GM18511 (cell line): Measurements from ENCODE around the gene PNPLA7.
"Not testable (repeated sequence)": the region's sequence is repeated elsewhere in the genome, so short reads cannot be mapped to it uniquely, and the experiment has no call there.

Source experiments
- ATAC-seq: cut with Tn5 transposase; IDR thresholded peaks from one replicate; pipeline ENCODE4 v1.9.1; 2021; ENCODE audit warnings: mild to moderate bottlenecking, moderate library complexity; ENCODE audit not compliant: unreplicated experiment

PNPLA7 gene

DNA sequence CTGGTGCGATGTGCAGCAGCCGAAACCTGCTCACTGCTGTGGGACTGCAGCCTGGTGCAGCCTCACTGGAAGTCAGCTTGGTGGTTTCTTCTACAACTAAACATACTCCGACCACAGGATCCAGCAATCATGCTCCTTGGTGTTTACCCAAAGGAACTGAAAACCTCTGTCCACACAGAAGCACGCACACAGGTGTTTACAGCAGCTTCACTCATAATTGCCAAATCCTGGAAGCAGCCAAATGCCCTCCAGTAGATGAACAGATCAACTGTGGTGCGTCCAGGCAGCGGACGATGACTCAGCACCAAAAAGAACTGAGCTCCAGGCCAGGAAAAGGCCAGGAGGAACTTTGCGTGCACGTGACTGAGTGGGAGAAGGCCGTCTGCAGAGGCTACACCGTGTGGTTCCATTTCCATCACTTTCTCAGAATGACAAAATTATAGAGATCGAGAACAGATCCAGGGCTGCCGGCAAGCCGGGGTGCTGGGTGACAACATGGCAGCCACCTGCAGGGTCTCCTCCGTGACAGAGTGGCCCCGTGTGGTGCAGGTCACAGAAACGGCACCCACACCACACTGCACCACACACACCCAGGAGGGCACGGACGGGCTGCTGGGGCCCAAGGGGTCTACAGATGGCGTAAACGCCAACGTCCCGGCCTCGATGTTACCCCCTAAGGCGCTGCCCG is 68.0 kb downstream of the PNPLA7 start:
- no peak for ATAC-seq

DNA sequence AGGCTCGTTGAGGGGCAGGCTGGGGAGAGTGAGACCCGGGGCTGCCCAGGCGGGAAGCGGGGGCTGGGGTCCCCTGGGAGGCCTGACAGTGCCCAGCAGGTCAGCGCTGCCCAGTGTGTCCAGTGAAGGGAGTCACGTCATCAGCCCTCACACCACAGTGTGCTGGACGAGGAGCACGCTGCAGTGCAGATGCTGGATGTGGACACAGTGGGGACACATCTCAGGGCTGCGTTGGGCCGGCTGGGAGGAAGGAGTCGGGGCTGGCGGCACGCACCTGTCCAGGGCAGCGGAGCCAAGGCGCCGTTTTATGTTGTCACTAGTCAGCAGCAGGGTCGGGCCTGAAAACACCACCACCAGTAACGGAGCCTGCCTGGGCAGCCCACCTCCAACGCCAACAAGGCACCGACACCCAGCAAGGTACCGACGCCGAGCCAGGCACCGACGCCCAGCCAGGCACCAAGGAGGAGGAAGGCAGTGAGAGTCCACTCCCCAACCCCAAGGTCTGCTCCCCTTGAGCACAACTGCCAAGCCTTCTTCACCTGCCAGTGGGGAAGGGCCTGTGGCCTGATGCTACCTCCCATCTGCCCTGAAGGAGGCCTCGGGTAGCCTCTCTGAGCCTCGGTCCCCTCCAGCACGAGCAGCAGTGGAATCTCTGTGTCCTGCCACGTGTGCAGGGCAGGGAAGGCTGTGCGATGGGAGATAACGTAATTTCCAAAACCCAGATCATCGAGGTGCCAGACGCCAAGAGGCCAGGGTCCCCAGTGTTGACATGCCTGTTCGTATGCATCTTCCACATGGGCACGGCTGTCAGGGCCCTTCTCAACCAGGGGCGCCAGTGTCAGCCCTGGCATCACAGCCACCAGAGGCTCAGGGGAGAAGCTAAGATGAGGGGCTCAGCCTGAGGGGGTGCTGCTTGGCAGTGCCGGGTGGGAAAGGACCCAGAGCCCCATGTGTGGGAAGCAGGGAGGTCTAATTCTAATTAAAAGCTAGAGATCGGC is 69.2 kb downstream of the PNPLA7 start:
- ATAC-seq: no peak

DNA sequence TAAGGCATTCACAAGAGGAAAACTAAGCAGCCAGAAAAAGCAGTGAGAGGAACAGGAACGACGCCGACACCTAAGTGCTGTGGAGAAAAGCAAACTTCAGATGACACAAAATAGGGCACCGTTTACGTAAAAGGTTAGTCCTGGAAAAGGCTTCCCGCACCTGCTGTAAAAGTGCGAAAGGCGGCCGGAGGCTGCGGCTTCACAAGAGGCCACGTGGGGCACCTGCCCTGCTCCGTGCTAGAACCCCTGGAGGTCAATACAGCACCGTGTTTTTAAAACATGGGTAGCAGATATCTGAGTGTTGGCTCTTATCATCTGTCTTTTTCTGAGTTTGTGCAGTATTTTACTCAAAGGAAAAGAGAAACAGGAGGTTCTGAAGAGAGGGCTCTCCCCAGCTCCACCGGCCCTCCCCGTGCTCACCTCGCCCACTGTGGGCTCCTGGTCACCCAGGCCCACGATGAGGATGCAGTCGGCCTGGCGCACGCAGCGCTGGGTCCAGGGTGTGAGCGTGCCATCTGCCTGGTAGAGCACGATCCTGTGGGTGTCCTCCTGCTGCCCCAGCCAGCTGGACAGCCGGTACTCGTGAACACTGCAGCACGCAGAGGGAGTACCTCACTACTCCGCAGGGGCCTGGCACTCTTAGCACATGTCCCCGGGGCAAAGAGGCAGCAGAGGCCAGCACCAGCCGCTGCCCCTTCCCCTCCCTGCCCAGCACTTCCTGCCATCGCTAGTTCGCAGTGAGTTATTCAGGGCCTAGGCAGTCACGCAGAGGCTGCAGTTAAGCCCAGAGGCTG is 70.1 kb downstream of the PNPLA7 start:
- ATAC-seq: no peak

DNA sequence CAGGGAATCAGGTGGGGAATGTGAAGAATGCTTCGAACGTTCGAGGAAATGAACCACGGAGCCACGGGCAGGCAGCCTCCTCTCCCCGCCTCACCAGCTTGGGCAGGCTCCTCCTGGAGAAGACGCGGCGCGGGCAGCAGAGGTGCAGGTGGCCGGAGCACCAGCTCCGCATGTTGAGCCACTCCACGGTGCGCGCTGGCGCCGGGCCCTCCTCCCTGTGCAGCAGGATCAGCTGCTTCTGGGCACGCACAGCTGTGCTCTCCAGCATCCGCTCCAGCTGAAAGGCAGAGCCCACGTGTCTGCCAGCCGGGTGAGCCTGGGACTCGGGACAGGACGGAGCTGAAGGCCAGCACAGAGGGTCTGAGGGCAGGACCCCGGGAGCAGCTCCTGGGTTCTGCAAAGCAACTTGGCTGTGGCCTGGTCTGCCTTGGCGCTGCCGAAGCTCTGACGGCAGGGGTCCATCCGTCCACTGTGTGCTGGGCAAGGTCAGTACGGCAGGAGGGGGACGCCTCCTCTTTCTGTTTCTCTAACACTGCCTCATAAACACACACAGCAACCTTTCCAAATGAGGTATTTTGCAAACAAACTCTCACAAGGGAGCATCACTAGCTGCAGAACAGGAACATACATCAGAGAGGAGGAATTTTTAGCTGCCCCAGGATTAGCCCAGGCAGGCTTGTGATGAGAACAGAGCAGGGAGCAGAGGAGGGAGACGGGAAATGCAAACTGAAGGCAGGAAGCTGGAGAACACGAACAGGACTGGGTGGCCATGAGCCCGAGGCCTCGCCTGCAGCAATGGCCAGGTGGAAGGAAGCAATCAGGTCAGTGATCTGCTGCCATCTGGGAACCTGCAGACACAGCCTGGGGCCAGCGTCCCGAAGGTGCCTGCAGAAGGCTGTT is 71.0 kb downstream of the PNPLA7 start:
- no peak for ATAC-seq

DNA sequence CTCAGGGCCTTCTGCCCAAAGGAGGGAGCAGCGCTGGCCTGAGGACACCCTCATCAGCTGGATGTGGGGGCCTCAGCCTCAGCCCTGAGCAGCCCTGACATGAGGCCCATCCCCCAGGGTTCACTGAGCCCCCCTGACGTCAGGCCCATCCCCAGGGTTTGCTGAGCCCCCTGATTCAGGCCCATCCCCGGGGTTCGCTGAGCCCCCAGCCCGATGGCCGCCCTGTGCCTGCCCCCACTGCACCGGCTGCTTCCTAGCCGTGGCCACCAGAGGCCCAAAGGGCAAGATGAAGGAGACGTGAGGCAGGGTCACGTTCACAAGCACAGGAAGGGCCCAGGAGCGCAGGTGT is 71.6 kb downstream of the PNPLA7 start:
- ATAC-seq: no peak

DNA sequence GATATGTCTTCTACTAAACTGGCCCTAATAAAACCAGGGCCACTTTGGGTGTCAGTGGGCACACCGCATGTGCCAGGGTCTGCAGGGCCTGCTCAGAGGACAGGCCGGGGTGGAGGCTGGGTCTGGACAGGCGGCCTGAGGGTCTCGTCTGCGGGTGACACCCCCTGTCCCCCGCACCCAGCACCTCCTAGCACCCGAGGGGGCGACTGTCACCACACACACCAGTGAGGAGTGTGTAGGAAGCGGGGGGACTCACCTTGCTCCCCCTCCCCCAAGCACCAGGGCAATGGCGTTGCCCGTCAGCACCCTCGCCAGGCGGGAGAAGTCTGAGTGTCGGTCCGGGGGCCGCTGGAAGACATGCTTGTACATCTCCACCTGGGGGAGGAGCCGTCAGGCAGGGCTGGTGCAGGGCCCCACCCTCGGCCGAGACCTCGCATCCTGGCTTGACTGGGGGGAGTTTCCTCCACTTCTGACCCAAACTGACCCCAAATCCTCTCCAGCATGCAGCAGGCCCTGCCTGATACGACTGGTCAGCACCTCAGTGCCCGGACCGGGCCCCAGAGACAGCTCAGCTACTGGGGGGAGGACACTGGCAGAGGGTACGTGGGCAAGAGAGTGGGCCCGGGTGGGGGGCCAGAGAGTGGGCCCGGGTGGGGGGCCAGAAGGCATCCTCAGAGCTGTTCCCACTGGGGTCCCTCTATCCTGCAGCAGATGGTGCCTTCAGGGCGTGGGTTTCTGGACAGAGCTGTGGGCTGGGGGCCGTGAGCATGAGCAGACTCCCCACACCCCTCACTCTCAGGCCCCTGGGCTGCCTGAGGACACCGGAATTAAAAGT is 72.2 kb downstream of the PNPLA7 start:
- no peak for ATAC-seq

DNA sequence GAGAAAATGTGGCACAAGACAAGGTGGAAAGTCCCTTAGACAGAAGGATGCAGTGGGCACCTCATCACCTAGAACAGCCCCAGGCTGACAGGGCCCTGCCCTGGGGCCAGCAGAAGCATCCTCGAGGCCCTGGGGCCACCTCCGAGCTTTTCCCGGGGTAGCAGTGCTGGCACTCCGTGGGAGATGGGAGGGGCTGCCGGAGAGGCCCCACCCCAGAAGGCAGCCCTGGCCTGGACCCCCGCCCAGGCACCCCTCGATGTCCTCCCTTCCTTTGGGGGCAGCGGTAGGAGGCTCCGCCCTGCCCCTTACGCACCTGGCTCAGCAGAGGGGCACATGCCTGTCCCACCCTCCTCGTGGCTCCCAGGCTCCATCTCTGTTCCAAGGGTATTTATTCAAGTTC is 73.3 kb downstream of the PNPLA7 start:
- ATAC-seq: no peak

DNA sequence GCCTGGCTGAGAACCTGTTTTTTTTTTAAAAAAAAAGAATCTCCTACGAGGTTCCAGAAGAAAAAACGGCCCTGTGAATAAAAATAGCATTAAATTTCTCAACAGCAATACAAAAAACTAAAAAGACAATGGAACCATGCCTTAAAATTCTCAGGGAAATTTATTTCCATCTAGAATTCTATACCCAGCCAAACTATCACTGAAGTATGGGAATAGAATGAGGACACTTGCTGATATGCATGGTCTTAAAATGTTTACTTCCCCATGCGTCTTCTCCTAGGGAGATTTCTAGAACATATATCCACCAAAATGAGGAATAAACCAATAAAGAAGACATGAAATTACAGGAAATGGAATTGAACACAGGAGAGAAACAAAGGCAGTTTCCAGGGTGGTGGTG is 74.5 kb downstream of the PNPLA7 start:
- no peak for ATAC-seq

DNA sequence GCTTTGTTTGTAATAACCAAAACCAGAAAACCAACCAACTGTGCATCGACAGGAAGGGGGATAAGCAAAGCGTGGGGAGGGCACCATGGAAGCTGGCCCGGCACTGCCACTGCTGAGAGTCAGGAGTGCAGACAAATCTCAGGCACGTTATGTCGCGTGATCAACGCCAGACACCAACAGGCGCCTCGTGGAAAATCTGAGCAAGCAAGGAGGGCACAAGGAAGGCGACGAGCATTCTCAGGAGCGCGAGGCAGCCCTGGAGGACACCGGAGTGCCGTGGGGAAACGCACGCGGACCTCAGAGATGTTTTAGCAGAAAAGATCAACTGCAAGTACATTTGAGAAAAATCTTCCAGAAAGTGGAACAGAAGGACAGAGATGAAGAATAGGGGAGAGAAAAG is 75.9 kb downstream of the PNPLA7 start:
- no peak for ATAC-seq

DNA sequence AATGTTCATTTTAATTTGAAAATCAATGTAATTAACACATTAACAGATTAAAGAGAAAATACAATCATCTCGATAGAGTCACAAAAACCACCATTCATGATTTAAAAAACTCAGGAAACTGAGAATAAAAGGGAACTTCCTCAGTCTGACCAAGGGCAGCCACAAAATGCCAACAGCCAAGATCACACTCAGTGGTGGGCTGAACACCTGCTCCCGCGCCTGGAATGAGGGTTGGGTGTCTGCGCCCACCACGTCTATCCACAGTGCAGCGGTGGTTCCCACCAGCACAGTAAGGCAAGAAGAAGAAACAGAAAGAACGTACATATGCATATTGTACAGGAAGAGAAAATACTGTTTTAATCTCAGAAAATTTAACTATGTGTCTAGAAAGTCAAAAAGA is 79.4 kb downstream of the PNPLA7 start:
- ATAC-seq: no peak

DNA sequence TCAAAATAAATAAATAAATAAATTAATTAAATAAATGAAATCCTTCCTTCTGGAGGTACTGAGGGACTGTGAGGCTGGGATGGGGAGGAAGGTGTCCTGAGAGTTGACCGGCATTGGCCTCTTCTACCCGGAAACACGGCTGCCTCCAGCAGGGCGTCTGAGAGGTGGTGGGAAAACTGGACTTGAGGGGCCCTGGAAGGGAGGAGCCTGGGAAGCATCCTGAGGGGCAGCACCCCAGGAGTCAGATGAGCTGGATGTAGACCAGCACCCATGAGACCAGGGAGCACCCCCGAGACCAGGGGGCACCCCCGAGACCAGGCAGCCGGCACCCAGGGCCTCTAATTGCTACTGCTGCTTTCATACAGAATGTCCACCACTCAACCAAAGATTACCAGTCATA is 82.3 kb downstream of the PNPLA7 start:
- no peak for ATAC-seq

DNA sequence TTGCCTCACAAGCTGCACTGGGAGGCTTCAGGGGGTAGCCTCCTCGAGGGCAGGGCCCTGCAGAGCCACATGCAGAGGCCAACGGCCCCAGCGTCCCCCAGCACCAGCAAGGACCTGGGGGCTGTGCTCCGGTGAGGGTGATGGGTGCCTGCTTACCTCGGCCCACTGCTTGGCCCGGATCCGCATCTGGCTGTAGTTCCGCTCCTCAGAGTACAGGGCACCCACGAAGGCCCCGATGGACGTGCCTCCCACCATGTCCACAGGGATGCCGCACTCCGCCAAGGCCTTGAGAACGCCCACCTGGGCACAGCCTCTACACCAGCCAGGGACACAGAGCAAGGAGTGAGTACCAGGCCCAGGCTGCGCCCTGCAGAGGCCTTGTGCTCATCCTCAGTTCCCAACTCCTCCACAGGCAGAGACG is 83.0 kb downstream of the PNPLA7 start:
- ATAC-seq: no peak

DNA sequence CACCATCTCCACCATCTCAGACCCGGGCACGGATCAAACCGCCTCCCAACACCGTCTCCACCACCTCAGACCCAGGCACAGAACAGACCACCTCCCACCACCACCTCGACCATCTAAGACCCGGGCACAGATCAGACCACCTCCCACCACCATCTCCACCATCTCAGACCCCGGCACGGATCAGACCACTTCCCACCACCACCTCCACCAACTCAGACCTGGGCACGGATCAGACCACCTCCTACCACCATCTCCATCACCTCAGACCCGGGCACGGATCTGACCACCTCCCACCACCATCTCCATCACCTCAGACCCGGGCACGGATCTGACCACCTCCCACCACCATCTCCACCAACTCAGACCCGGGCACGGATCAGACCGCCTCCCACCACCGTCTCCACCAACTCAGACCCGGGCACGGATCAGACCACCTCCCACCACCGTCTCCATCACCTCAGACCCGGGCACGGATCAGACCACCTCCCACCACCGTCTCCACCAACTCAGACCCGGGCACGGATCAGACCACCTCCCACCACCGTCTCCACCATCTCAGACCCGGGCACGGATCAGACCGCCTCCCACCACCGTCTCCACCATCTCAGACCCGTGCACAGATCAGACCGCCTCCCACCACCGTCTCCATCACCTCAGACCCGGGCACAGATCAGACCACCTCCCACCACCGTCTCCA is 83.7 kb downstream of the PNPLA7 start:
- ATAC-seq: not testable (repeated sequence)

DNA sequence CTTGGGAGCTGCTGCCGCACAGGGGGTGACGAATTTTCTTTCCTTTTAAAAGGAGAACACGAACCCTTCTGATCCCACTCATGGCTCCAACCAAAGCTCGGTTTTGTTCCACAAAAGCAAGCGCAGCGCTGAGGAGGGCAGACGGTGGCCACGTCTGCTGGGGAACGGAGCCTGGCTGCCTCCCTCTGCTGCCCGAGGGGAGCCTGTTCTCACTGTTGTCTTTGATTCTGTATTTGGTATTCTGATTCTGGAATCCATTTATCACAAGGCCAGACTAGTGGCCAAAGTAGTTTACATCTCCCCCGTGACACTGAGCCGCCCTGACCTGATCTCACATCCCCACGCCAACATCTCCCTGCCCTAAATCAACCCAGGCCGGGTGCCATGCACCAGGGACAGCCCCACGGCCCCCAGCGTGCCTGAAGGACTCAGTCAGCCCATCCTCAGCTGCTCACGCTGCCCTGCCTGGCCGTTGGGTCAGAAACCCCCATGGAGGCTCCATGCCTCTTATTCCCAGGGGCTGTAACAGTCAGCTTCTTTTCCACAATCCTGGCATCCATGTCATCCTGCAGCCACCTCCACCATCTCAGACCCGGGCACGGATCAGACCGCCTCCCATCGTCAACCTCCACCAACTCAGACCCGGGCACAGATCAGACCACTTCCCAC is 84.3 kb downstream of the PNPLA7 start:
- no peak for ATAC-seq

DNA sequence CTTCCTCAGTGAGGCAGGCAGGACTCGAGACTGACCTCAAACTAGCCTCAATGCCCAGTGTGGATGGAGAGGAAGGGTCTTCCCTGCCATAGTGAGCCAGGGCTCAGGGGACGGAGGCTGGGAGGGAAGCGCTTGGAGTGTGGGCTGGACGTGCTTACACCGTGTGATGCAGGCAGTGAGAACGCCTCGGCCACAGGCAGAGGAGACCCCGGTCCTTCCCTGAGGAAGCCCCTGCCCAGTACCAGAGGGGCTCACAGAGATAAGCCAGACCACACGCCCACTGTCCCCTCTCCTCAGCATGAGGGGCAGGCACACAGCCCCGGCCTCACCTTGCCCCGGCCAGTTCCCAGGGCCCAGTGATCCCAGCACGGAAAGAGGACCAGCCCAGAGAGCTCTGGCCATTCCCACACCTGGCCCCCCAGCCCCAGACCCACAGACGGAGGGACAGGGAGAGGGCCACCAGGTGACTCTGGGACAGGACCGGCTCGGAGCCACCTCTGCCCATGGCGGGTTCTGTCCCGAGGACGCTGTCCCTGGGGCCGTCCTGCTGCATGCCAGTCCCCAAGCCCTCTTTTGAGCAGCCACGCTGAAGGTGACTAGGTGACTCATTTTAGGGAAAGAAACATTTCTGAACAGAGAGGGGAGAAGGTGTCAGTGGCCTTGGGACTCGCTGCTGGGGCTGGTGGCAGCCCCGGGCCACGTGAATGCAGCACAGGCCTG is 85.0 kb downstream of the PNPLA7 start:
- ATAC-seq: no peak

DNA sequence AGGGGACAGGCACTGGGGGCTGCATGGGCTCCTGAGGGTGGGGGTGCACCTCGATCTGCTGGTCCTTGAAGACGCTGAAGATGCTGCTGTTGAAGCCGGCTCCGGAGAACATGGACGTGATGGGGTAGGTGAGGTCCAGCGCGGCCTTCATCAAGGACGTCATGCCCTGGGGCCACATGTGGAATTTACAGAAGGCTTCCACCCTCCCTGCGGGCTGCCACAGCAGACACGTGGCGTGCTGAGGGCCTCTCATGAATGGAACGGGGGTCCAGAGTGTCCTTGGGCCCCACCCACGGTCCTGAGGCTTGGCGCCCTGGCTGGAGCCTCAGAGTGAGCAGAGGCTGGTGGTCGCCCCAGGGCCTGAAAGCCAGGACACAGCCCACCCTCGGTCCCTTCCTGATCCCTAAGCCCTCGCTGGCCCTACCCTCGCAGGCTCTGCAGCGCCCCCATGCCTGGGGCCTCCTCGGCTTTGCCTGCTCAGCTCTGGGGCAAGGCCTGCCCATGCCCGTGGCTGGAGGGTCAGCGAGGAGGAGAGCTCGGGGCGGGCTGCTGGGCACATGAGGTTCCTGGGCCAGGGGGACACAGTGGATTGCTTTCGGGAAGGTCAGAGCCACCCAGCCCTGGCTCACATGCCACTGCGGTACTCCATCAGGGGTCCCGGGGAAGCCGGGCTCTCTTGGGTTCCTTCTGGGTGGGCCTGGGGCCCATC is 85.8 kb downstream of the PNPLA7 start:
- ATAC-seq: no peak

DNA sequence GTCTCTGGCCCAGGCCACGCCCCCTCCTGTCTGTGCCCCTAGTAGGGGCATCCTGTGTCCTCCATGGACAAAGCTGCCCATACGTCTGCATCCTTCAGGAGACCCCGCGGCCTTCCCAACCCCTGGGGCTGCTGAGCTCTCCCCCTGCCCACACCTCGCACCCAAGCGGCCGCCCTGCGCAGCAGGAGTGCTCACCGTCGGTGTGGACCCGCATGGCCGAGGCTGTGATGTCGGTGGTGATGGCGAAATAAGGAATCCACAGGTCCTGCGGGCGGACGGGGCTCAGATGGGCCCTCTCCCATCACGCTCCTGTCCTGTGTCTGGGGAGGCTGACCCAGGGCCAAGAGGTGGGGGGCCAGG is 86.3 kb downstream of the PNPLA7 start:
- ATAC-seq: no peak
